A673 (cell line): ENCODE results near the gene ODC1.

Experiments
- EZH2 ChIP-seq: fragments of 200-600 bp; sonication (generic); IDR thresholded peaks from 2 replicates; pipeline ENCODE4 v1.6.1; 2017; ENCODE audit warnings: borderline replicate concordance, low read depth, mild to moderate bottlenecking, mixed read lengths, antibody characterized with exemption, low read length; ENCODE audit not compliant: poor library complexity, severe bottlenecking
- TF ChIP-seq, protein P1 (sequence below): fragments of 300-800, 200-600 bp; sonication (generic); conservative IDR thresholded peaks from 2 replicates; pipeline ENCODE4 v1.5.1; 2017; ENCODE audit warnings: low read depth, mild to moderate bottlenecking, antibody characterized with exemption, low read length, moderate library complexity, mixed read lengths

DNA sequence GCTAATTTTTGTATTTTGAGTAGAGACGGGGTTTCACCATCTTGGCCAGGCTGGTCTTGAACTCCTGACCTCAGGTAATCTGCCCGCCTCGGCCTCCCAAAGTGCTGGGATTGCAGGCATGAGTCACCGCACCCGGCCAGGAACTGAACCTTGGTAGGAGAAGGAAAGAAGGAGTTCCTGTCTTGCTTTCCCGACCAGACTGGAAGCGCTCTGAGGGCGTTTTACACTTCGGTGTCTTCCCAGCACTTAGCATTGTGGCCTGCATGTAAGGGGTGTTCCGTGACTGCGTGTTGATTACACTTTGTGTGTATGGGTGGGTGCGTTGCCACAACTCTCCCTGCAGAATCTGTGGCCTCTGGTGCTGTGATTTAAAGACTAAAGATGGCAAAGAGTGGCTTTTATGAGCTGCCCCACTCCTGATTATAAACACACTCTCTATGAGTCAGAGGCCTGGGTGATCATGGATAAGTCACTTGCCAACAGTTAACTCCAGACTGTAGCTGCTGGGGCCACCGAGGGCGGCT is 46.0 kb downstream of the ODC1 start:
- no peak for TF ChIP-seq EZH2
- TF ChIP-seq, protein P1, sequence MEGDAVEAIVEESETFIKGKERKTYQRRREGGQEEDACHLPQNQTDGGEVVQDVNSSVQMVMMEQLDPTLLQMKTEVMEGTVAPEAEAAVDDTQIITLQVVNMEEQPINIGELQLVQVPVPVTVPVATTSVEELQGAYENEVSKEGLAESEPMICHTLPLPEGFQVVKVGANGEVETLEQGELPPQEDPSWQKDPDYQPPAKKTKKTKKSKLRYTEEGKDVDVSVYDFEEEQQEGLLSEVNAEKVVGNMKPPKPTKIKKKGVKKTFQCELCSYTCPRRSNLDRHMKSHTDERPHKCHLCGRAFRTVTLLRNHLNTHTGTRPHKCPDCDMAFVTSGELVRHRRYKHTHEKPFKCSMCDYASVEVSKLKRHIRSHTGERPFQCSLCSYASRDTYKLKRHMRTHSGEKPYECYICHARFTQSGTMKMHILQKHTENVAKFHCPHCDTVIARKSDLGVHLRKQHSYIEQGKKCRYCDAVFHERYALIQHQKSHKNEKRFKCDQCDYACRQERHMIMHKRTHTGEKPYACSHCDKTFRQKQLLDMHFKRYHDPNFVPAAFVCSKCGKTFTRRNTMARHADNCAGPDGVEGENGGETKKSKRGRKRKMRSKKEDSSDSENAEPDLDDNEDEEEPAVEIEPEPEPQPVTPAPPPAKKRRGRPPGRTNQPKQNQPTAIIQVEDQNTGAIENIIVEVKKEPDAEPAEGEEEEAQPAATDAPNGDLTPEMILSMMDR = no peak
